Measurements from ENCODE around the gene XPNPEP2.
A peak's percentile ranks its signal among the peaks of the same experiment; 100 is the strongest.
"Not testable (repeated sequence)": the region's sequence is repeated elsewhere in the genome, so short reads cannot be mapped to it uniquely, and the experiment has no call there.

The XPNPEP2 gene

DNA sequence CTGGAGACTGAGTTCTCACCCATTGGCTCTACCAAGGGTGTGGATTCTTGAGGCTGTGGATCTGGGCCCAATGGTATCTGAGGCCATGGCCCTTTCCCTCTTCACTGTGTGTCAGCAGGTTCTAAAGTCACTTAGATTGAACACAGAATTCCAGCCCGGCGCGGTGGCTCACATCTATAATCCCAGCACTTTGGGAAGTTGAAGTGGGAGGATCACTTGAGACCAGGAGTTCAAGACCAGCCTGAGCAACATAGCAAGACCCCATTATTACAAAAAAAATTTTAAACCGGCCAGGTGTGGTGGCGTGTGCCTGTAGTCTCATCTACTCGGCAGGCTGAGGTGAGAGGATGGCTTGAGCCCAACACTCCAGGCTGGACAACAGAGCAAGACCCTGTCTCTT lies 18.0 kb upstream of the XPNPEP2 start:
- DNase-seq, result no peak

DNA sequence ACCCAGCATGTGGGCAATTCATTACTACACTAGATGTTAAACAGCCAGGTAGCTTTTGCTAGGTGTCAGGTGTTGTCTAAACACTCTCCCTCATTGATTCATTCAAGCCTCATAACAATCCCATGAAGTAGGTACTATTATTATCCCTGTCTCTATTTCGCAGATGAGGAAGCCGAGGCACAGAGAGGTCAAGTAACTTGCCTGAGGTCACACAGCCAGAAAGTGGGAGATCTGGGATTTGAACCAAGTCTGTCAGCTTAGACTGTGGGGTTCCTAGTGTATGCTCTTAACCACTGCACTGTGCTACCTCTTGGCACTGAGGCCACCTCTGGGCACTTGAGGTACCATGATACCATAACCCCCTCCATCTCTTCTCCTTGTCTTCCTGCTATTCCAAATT lies 17.4 kb upstream of the XPNPEP2 start:
- DNase-seq, result no peak

DNA sequence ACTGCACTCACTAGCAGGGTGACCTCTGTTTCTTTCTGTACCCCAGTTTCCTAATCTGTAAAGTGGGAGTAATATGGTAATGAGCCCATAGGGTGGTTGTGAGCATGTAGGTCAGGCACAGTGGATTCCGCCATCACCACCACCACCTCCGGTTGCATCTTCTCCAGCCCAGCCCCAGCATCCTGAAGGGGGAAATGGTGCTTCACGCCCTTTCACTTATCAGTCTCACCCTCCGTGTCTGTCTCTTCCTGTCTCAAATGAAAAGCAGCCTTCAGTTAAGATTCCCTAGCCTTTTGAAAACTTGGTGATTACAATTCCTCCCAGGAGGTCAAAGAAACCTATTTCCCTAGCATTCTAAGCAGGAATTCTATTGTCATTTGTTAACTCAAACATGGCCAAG lies 16.9 kb upstream of the XPNPEP2 start:
- DNase-seq, result no peak

DNA sequence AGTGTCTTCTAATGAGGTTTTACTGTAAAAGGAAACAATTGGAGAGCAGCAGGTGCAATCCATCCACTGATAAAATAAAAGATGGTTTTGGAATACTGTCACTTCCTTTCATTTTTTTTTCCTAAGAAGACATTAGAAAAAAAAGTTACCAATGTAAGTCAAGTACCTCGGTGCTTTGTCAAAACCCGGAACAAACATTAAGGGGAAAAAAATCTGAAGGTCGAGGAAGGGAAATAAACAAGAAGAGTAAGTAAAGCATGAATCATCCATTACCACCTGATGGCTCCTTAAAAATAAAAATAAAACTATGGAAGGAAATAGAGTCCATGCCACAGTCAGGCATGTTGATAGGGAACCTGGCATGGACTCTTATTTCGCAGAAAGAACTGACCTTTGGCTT lies 15.3 kb upstream of the XPNPEP2 start:
- no peak for DNase-seq

DNA sequence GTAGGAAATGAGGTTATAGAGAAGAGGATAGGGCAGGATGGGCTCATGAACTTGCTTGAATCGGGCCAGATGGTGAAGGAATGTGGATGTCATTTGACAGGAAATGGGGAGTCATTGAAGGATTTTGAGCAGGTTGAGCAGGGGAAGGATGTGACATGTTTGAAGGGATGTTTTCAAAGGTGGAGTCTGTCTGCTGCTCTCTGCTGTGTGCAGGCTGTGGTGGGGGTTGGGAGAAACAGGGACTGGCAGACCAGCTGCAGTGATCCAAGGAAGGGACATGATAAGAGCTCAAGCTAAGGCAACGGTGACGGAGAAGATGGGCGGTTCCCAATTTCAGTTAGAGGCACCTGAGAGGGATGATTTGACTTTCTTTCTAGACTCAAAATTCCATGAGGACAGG lies 14.0 kb upstream of the XPNPEP2 start:
- DNase-seq, result no peak

DNA sequence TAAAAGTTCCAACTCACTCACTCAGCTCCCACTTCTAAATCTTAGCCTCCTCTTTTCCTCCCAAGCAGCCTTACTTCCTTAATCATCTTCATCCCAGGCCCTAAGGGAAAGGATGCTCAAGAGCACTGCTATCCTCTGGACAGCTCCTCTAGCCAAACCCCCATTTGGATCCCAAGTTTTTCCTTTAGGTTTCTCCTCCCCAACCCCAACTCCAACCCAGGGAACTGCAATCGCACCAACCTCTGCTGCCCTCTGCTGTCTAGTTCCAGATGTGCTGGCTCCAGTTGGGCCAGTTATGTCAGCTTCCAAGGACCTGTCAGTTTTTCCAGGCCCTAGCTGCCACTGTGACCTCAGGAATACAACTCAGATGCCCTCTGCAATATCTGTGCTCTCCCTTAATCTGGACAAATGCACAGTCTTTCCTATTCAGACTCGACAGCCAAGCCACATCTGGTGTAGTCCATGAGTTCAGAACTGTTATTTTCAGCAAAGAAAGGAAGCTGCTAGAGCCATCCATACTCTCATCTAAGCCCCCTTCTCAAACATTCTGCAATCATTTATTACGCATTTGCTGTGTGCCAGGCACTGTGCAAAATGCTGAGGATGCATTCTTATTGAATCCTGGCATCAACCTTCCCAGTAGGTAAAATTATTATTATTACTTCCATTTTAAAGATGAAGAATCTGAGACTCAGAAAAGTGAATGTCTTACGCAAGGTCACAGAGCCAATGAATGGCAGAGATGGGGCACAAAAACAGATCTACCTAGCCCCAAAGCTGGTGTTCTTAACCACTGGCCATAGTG lies 12.3 kb upstream of the XPNPEP2 start:
- DNase-seq, result peak; percentile 44

DNA sequence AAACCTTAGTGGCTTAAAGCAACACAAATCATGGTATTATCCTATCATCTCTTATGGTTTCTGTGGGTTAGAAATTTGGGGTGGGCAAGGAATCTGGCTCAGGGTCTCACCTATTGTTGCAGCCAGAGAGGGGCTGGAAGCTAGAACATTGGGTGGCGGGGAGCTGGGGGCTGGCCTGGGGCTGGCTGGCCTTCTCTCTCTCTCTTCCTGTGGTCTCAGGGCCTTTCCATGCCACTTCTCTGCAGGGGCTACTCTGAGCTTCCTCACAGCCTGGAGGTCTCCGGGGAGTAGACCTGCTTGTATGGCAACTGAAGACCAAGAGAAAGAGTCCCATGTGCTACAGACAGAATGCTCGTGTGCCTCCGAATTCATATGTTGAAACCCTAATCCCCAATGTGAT lies 10.7 kb upstream of the XPNPEP2 start:
- no peak for DNase-seq

DNA sequence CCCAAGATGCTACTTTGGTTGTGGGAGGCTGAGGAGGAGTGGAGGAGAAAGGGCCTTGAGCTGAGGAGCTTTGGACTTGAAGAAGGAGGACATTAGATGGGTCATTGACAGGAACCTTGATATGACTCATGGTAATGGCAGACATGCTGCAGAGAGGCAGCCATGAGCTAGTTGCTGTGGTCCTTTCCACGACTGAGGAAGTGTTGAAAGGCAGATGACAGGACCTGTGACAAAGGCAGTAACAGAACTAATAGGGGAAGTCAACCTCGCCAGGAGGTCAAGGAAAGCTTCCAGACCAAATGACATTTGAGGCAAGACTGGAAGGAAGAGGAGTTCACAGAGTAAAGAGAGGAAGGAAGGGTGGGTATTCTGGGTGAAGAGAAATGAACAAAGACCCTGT lies 7.6 kb upstream of the XPNPEP2 start:
- no peak for DNase-seq

DNA sequence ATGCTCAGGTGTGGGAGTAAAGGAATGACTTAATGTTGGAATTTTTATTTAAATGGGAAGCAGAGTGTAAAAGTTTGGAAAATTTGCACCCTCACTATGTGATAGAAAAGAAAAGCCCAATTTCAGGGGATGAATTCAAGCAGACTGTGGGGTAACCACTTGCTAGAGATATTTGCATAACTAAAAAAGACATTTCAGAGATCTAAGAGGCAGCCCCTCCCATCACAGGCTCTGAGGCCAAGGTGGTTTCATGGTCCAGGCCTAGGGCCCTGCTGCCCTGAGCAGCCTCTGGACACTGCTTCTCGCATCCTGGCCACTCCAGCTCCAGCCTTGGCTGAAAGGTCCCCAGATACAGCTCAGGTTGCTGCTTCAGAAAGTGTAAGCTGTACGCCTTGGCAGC lies 5.9 kb upstream of the XPNPEP2 start:
- no peak for DNase-seq

DNA sequence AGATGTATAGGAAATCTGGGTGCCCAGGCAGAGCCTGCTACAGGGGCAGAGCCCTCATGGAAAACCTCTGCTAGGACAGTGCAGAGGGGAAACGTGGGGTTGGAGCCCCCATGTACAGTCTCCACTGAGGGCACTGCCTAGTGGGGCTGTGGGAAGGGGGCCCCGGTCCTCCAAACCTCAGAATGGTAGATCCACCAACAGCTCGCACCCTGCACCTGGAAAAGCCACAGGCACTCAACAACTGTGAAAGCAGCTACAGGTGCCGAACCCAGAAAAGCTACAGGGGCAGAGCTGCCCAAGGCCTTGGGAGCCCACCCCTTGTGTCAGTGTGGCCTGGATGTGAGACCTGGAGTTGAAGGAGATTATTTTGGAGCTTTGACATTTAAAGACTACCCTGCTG lies 5.4 kb upstream of the XPNPEP2 start:
- DNase-seq, result no peak

DNA sequence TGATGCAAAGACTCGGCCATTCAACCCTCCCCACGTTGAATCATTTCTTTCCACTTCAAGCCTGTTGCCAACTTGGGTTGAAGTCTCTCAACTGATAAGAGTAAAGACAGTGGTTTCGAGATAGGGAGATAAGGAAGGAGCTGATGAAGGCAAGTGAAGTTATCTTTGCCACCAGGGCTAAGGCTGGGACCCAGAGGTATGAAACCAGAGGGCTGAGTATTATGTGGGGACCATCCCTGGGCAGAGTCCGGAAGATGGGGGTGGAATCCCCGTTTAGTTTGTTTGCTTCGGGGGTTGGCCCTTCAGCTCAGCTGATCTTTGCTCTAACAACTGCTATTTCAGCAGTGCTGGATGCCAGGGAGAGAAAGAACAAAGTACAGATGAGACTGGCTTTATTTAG lies 2.3 kb upstream of the XPNPEP2 start:
- no peak for DNase-seq

DNA sequence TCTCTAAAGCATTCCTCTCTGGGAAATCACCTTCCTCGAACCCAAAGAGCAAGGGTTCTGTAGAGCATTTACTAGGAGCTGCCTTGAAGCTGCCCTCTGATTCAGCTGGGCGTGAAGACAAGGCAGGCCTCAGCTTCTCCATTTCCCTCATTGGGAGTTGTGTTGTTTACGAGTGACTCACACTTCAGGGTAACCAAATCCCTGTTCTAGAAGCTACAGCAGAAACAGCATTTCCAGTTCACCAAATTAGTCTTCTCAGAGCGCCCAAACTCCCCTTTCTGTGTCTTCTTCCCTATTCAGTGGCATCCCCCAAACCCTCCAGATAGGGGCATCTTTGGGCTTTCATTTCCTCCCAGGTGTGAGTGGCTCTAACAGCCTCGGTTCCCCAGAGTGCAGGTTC lies 863 bp upstream of the XPNPEP2 start:
- DNase-seq, result no peak

DNA sequence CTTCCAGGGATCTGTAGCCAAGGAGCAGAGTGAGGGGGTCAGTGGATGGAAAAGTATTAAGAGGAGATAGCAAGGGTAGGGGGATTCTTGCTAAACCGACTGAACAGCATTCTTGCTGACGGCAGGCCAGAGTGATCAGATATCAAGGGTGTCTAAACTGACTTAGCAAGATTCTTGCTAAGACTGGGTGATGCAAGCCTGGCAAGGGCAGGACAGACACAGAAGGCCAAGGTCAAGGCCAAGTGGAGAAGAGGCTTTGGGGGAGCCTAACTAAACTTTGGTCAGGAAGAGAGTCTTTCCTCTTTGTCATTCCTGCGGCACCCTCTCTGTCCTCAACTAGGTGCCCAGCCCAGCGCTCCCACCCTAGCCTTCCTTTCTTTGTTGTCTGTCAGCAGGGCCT lies 799 bp downstream of the XPNPEP2 start:
- no peak for DNase-seq

DNA sequence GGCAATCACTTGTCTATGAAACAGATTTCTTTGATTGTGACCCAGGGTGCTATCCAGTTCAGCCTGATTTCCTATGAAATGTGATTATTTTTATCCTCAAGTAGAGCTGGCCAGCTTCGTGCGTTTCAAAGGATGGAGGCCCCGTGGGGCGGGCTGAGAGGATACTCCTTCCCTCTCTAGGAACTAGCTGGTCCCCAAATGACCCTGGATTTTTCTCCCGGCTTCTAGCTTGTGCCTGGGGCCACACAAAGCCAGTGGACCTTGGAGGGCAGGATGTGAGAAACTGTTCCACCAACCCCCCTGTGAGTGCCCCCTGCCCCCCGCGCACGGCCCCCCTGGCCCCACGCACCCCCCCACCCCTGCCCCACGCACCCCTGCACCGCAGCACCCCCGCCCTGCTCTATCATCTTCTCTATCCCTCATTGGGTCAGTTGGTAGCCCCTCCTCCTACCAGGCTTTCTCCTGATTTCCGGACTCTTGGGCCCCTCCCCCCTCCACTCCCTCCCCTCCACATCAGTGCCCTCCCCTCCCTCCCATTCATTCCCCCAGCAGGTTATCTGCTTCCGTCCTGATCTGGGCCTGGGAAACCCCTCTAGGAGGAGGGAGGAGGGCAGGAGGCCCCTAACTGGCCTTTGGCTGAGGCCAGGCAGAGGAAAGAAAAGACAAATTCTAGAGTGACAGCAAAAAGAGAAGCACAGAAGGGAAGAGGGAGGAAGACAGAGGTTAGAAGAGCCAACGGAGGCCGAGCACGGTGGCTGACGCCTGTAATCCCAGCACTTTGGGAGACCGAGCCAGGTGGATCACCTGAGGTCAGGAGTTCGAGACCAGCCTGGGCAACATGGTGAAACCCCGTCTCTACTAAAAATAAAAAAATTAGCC lies 3.3 kb downstream of the XPNPEP2 start:
- no peak for DNase-seq

DNA sequence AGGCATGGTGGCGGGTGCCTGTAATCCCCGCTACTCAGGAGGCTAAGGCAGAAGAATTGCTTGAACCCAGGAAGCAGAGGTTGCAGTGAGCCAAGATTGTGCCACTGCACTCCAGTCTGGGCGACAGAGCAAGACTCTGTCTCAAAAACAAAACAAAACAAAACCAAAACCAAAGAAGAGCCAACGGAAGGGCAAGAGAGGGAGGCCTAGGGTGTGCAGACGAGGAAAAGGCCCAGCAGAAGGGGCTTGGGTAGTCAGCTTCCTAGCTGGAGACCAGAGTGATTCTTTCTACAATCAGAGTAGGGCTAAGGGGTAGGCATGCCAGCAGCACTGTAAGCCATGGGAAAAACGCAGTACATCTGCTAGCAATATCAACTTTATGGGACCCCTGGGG lies 4.0 kb downstream of the XPNPEP2 start:
- DNase-seq, result not testable (repeated sequence)

DNA sequence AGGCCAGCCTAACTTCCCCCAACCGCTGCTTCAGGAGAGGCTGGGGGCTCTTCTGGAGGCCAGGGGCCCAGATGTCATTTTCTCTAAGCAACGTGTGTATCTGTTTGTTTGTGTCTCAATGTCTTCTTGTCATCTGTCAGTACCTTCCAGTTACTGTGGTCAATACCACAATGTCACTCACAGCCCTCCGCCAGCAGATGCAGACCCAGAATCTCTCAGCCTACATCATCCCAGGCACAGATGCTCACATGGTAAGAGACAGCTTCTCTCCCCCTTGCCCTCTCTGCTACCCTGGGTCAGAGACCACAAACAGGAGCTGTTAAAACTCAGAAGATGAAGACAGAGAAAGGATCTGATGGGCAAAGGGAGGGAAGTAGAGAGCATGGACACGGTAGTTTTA lies 5.0 kb downstream of the XPNPEP2 start:
- DNase-seq, result no peak

DNA sequence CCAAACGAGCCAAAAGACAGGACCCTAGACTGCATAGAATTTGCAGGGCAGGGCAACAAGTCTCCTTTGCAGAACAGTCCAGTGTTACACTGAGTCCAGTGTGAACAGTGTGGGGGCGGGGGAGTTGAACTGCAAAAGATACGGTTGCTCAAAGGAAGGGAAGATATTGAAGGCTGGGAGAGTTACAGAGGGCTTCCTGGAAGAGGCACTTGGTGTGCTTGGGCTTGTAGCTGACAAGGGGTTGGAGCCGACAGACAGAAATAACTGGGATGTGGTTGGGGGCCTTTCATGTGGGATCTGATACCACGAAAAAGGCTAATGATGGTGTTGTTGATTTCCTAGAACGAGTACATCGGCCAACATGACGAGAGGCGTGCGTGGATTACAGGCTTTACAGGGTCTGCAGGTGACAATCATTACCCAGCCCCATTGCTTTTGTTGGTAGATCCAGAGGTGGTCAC lies 6.1 kb downstream of the XPNPEP2 start:
- no peak for DNase-seq

DNA sequence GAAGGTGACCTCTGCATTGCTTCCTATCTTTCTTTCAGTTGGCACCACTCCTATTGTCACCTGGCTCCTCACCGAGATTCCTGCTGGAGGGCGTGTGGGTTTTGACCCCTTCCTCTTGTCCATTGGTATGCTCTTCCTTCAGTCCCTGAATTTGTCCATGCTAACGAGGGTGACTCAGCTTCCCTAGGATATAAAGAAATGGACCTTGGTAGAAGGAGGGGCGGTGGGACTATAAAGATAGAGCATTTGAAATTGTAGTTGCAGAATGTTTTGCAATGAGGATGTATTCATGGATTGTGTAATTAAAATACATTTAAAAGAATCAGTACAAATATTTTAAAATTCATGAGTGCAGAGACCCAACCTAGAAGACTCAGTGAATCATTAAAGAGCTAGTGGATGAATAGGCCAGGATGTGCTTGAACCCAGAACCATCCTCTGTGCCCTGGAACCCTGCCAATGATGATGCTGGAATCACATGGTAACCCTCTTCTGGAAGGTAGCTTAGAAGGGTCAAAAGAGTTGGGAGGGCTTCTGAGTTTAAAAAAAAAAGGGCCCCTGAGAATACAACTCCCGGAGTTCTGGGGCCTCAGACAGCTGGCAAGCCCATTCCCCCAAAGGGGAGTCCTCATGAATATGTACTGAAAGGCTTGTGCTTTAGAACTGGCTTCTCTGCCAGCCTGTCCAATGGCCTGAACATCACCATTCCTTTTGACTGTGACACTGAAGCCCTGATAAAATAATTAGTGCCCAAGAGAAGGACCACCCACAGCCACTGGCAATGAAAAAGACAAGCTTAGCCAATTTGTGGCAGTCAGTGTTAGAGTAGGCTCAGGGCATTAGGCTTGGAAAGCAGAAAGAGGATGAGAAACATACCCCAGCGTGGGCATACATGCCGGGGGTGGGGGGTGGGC lies 8.0 kb downstream of the XPNPEP2 start:
- no peak for DNase-seq

DNA sequence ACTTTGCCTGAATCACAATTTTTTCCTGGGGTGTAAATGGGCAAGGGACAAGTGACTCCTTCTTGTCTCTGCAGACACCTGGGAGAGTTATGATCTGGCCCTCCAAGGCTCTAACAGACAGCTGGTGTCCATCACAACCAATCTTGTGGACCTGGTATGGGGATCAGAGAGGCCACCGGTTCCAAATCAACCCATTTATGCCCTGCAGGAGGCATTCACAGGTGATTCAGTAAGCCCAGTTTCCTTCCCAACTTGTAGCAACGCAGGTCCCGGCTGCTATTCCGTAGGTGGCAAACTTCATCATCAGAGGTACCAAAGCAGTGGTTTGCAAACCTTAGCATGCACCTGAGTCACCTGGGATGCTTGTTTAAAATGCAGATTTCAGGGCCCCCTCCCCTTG lies 8.8 kb downstream of the XPNPEP2 start:
- no peak for DNase-seq

DNA sequence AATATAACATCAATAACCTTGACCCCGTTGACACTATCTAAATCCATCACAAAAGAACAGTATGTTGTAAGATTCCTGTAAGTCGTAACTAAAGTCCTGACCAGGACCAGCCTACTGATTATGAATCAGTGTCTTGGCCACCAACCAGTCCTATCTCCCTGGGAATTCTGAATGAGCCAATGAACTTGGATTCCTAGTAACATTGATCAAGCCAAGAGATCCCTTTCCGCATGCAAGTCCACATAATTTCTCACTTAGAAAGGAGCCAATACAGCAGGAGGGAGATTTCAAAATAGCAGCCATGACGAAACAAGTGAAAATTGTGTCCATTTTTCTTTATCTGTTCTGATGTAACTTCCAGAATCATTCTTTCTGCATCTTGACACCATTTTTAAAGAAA lies 9.5 kb downstream of the XPNPEP2 start:
- DNase-seq, result no peak

DNA sequence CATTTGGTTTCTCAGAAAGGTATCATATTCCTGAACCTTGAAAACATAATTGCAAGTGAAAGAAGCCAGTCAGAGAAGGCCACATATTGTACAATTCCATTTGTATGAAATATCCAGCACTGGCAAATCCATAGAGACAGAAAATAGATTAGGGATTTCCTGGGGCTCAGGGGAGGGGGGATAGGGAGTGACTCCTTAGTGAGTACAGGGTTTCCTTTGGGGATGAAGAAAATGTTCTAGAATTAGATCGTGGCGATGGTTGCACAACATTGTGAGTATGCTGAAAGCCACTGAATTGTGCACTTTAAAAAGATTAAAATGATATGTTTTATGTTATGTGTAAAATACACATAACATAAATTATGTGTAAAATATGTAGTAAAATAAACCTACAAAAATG lies 10.3 kb downstream of the XPNPEP2 start:
- DNase-seq, result no peak

DNA sequence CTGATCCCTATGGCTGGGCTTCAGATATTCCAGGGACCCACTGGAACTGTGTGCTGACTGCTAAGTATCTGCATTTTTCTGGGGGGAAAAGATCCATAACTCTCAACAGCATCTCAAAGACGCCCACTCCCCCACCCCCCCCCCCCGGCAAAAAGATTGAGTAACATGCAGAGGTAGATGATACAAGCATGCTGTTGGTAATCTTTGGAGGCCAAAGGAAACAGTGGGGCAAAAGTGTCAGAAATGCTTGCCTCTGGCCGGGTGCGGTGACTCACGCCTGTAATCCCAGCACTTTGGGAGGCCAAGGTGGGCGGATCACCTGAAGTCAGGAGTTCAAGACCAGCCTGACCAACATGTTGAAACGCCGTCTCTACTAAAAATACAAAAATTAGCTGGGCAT lies 12.2 kb downstream of the XPNPEP2 start:
- no peak for DNase-seq
